HL-60 (cell line): Measurements from ENCODE around the gene KDR.

Source experiments
- GABPA ChIP-seq: IDR thresholded peaks from 2 replicates; pipeline ENCODE4 v1.6.1; 2012; ENCODE audit warnings: low read depth
- SPI1 ChIP-seq: IDR thresholded peaks from 2 replicates; pipeline ENCODE4 v1.6.1; 2012; ENCODE audit warnings: low read depth, mild to moderate bottlenecking, borderline replicate concordance
- TF ChIP-seq, protein P1 (sequence below): IDR thresholded peaks from one replicate; pipeline ENCODE4 v1.5.1; 2011; ENCODE audit warnings: low read length, control low read depth, inconsistent platforms; ENCODE audit not compliant: insufficient read depth

DNA sequence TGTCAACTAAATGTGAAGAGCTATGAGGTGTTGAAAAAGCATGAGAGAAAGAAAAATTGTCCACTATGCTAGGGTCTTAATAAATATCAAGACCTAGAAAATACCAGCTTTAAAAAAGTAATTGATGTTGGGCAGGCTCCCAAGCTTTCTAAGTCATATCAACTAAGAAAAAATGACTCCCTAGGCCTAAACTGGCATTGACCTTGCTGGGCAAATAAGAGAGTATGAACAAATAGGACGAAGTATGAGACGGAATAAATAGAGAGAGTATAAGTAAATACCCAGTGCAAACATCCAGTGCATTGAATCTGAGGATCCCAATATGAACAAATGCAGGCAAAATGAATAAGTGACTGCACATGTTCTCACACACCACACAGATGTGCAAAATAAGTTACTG lies 3.2 kb downstream of the KDR start:
- TF ChIP-seq, protein P1, sequence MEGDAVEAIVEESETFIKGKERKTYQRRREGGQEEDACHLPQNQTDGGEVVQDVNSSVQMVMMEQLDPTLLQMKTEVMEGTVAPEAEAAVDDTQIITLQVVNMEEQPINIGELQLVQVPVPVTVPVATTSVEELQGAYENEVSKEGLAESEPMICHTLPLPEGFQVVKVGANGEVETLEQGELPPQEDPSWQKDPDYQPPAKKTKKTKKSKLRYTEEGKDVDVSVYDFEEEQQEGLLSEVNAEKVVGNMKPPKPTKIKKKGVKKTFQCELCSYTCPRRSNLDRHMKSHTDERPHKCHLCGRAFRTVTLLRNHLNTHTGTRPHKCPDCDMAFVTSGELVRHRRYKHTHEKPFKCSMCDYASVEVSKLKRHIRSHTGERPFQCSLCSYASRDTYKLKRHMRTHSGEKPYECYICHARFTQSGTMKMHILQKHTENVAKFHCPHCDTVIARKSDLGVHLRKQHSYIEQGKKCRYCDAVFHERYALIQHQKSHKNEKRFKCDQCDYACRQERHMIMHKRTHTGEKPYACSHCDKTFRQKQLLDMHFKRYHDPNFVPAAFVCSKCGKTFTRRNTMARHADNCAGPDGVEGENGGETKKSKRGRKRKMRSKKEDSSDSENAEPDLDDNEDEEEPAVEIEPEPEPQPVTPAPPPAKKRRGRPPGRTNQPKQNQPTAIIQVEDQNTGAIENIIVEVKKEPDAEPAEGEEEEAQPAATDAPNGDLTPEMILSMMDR = no peak
- TF ChIP-seq SPI1 = no peak
- no peak for TF ChIP-seq GABPA
